ENCODE data around the gene MYPOP. TPM values are rescaled to one million over a fixed set of nuclear protein-coding genes. Genes with fewer than 3 reads are reported as not detected.

The MYPOP gene
- total and polyA plus RNA-seq, 9 of the 15 experiments (the other 6 are each of a cell fraction or from before 2014, with no cell fraction given): 0.32 to 7.6 (median 1.6) TPM

DNA sequence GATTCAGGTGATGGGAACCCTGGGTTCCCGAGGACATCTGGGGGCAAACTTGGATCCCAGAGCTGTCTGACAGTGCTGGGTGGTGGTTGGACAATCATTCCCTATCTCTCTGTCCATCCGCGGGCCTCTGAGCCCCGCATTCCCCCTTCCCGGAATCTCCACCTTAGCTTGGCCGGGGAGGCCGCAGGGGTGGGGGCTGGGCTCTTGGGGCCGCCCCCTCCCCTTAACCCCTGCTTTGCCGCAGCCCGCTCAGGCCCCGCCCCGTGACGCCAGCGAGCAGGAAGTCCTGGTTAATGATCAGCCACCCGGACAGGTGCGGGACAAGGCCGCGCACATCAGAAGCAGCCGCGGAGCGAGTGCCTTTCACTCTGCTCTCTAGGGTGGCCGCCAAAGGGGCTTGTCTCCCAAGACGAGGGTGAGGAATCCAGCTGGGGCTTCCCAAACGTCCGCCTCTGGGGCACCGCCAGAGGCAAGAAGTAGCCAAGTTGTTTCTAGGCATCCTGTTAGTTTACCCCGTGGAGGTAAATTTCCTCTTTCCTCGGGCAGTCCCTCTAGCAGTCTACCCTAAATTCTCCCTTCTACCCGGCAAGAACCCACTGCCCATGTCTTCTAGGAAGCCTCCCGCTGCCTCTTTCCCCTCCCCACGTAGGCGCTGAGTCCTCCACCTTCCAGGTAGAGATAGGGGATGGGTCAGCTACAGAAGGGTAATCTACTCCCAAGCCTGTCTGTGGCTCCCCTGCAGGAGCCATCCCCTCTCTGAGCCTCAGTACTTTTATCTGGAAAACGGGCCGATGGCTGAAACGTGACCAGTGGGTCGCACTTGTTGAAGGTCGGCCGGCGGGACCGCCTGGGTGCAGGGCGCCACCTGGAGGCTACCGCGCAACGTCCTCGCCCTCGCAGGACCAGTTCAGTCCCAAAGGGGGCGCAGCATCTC lies 19.5 kb downstream of the MYPOP start (continued):
- TF ChIP-seq, protein P1, sequence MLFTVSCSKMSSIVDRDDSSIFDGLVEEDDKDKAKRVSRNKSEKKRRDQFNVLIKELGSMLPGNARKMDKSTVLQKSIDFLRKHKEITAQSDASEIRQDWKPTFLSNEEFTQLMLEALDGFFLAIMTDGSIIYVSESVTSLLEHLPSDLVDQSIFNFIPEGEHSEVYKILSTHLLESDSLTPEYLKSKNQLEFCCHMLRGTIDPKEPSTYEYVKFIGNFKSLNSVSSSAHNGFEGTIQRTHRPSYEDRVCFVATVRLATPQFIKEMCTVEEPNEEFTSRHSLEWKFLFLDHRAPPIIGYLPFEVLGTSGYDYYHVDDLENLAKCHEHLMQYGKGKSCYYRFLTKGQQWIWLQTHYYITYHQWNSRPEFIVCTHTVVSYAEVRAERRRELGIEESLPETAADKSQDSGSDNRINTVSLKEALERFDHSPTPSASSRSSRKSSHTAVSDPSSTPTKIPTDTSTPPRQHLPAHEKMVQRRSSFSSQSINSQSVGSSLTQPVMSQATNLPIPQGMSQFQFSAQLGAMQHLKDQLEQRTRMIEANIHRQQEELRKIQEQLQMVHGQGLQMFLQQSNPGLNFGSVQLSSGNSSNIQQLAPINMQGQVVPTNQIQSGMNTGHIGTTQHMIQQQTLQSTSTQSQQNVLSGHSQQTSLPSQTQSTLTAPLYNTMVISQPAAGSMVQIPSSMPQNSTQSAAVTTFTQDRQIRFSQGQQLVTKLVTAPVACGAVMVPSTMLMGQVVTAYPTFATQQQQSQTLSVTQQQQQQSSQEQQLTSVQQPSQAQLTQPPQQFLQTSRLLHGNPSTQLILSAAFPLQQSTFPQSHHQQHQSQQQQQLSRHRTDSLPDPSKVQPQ (CRISPR knock-in tag; IDR thresholded peaks at IDR 0.05; ENCODE audit: borderline replicate concordance): peak; percentile 31; the same call in 1 of the 2 replicates
- TF ChIP-seq, protein P2, sequence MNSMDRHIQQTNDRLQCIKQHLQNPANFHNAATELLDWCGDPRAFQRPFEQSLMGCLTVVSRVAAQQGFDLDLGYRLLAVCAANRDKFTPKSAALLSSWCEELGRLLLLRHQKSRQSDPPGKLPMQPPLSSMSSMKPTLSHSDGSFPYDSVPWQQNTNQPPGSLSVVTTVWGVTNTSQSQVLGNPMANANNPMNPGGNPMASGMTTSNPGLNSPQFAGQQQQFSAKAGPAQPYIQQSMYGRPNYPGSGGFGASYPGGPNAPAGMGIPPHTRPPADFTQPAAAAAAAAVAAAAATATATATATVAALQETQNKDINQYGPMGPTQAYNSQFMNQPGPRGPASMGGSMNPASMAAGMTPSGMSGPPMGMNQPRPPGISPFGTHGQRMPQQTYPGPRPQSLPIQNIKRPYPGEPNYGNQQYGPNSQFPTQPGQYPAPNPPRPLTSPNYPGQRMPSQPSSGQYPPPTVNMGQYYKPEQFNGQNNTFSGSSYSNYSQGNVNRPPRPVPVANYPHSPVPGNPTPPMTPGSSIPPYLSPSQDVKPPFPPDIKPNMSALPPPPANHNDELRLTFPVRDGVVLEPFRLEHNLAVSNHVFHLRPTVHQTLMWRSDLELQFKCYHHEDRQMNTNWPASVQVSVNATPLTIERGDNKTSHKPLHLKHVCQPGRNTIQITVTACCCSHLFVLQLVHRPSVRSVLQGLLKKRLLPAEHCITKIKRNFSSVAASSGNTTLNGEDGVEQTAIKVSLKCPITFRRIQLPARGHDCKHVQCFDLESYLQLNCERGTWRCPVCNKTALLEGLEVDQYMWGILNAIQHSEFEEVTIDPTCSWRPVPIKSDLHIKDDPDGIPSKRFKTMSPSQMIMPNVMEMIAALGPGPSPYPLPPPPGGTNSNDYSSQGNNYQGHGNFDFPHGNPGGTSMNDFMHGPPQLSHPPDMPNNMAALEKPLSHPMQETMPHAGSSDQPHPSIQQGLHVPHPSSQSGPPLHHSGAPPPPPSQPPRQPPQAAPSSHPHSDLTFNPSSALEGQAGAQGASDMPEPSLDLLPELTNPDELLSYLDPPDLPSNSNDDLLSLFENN (IDR thresholded peaks at IDR 0.05; ENCODE audit: low read depth in 2 of 2, low read length in 2 of 2): 0 out of 4 replicates have a peak, but pooled peaks have one; percentile 26 to 34
- TF ChIP-seq, protein P3, sequence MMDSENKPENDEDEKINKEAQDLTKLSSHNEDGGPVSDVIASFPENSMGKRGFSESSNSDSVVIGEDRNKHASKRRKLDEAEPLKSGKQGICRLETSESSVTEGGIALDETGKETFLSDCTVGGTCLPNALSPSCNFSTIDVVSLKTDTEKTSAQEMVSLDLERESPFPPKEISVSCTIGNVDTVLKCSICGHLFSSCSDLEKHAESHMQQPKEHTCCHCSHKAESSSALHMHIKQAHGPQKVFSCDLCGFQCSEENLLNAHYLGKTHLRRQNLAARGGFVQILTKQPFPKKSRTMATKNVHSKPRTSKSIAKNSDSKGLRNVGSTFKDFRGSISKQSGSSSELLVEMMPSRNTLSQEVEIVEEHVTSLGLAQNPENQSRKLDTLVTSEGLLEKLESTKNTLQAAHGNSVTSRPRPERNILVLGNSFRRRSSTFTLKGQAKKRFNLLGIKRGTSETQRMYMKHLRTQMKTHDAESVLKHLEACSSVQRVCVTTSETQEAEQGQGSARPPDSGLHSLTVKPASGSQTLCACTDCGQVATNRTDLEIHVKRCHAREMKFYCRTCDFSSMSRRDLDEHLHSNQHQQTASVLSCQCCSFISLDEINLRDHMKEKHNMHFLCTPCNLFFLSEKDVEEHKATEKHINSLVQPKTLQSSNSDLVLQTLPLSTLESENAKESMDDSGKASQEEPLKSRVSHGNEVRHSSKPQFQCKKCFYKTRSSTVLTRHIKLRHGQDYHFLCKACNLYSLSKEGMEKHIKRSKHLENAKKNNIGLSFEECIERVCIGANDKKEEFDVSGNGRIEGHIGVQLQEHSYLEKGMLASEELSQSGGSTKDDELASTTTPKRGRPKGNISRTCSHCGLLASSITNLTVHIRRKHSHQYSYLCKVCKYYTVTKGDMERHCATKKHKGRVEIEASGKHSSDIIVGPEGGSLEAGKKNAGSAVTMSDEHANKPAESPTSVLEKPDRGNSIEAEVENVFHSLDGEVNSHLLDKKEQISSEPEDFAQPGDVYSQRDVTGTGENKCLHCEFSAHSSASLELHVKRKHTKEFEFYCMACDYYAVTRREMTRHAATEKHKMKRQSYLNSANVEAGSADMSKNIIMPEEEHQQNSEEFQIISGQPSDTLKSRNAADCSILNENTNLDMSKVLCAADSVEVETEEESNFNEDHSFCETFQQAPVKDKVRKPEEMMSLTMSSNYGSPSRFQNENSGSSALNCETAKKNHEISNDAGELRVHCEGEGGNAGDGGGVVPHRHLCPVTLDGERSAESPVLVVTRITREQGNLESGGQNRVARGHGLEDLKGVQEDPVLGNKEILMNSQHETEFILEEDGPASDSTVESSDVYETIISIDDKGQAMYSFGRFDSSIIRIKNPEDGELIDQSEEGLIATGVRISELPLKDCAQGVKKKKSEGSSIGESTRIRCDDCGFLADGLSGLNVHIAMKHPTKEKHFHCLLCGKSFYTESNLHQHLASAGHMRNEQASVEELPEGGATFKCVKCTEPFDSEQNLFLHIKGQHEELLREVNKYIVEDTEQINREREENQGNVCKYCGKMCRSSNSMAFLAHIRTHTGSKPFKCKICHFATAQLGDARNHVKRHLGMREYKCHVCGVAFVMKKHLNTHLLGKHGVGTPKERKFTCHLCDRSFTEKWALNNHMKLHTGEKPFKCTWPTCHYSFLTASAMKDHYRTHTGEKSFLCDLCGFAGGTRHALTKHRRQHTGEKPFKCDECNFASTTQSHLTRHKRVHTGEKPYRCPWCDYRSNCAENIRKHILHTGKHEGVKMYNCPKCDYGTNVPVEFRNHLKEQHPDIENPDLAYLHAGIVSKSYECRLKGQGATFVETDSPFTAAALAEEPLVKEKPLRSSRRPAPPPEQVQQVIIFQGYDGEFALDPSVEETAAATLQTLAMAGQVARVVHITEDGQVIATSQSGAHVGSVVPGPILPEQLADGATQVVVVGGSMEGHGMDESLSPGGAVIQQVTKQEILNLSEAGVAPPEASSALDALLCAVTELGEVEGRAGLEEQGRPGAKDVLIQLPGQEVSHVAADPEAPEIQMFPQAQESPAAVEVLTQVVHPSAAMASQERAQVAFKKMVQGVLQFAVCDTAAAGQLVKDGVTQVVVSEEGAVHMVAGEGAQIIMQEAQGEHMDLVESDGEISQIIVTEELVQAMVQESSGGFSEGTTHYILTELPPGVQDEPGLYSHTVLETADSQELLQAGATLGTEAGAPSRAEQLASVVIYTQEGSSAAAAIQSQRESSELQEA (IDR thresholded peaks at IDR 0.05; ENCODE audit: low read depth): no peak
- peak; percentile 70 for TF ChIP-seq DACH1 (IDR thresholded peaks at IDR 0.05; ENCODE audit: partially characterized antibody)
- peak; percentile 83 for TF ChIP-seq EP400 (IDR thresholded peaks at IDR 0.05)
- peak; percentile 66 for TF ChIP-seq LEF1 (IDR thresholded peaks at IDR 0.05)
- TF ChIP-seq LCOR (CRISPR knock-in tag; IDR thresholded peaks at IDR 0.05): peak; percentile 78; the same call in 1 of the 2 replicates
- TF ChIP-seq ZNF175 (CRISPR knock-in tag; IDR thresholded peaks at IDR 0.05; ENCODE audit: low read depth): 0 out of 2 replicates have a peak, but pooled peaks have one; percentile 41
- peak; percentile 76 for TF ChIP-seq POLR2A (conservative IDR thresholded peaks at IDR 0.05)
- TF ChIP-seq HCFC1 (IDR thresholded peaks at IDR 0.05; ENCODE audit: low read depth, low read length): peak; percentile 67
